Measurements from ENCODE around the gene ARL4C.
A peak's percentile ranks its signal among the peaks of the same experiment; 100 is the strongest.

ARL4C gene

DNA sequence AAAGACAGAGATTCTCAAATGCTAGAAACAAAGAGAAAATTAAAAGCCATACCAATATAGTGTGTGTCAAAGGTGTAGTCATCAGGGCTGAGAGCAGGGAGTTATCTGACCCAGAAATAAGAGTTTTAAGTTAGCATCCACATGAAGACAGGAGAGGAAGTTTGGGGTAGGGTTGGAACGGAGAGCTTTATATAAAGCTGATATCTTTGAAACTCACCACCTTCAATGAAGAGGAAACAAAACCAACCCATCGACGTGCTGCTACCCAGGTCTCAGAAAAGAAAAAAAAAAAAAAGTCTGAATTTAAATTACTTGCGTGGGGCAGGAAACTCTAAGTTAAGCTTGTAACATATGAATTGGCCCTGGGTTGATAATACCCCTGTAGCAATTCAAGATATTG, 42.4 kb downstream of the ARL4C start:
- no peak overlapping the region for H2AFZ ChIP-seq (ENCODE audit: low read depth, low read length)
- H3K9ac ChIP-seq (ENCODE audit: low read length), result no peak overlapping the region
- peak overlapping the region; percentile 37 for H3K4me2 ChIP-seq (ENCODE audit: low read length)
- H3K9me3 ChIP-seq (ENCODE audit: insufficient read depth, low read length), result no peaks in the 10 kb centered on the region
- H3K4me3 ChIP-seq (ENCODE audit: low read length), result no peak overlapping the region
- TF ChIP-seq CTCF (IDR thresholded peaks at IDR 0.05; ENCODE audit: low read depth, low read length) (no peak), EZH2phosphoT487 (IDR thresholded peaks at IDR 0.05; ENCODE audit: low read depth) (no peak)
- H3K27ac ChIP-seq (ENCODE audit: low read length), result no peak overlapping the region
- H3K36me3 ChIP-seq (replicated peaks; ENCODE audit: low read depth, low read length), result no peaks in the 10 kb centered on the region
- H4K20me1 ChIP-seq (ENCODE audit: insufficient read depth, low read length), result no peaks in the 10 kb centered on the region
- no peaks in the 10 kb centered on the region for H3K27me3 ChIP-seq (ENCODE audit: low read depth, low read length)
- H3K79me2 ChIP-seq (ENCODE audit: low read length), result no peaks in the 10 kb centered on the region
- H3K4me1 ChIP-seq (ENCODE audit: low read length), result peaks cover 12% of the 10 kb centered on the region

- Histone ChIP-seq H3K4me1 (ENCODE audit: low read length) (peaks cover 12% of the 10 kb centered on the region), H3K9ac (ENCODE audit: low read length) (no peak overlapping the region), H4K20me1 (ENCODE audit: insufficient read depth, low read length) (no peaks in the 10 kb centered on the region), H3K9me3 (ENCODE audit: insufficient read depth, low read length) (no peaks in the 10 kb centered on the region), H3K27me3 (ENCODE audit: low read depth, low read length) (no peaks in the 10 kb centered on the region), H3K4me3 (ENCODE audit: low read length) (no peak overlapping the region), H2AFZ (ENCODE audit: low read depth, low read length) (no peak overlapping the region), H3K27ac (ENCODE audit: low read length) (no peak overlapping the region), H3K79me2 (ENCODE audit: low read length) (no peaks in the 10 kb centered on the region), H3K36me3 (replicated peaks; ENCODE audit: low read depth, low read length) (no peaks in the 10 kb centered on the region), H3K4me2 (ENCODE audit: low read length) (no peak overlapping the region)
- TF ChIP-seq EZH2phosphoT487 (IDR thresholded peaks at IDR 0.05; ENCODE audit: low read depth), result no peak
Observed at GRCh38 chr2:234453216-234453615, 43.7 kb downstream of the ARL4C start.

DNA sequence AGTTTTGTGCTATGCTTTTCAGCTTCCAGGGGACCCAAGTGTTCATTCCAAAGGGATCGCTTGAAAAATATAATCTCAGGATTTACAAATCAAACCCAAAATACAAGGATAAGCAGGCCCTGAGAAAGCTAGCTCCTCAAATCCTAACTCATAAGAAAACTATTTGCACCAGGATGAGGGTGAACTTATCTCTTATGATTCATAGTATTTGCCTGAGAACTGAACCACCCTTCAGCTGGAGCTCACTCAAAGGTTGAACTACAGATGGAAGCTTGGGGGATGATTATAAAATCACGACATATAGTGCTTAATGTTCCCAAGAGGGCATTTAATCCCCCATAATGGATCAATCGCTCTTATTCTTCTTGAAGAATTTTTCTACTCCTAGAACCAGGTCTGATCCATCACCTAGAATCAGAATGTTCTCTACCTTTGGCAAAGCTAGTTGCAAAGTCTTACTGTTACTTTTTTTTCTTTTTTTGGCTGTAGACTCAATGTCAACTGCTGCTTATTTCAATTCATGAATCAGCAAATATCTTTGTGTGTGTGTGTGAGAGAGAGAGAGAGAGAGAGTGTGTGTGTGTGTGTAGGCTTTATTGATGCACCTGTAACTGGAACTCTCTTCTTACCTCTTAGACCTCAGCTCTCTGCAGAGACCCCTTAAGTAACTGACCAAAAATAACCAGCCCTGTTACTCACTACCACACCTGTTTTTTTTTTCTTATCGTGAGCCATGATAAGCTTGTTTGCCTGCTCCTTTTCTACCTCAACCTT, 44.8 kb downstream of the ARL4C start:
- no peak for TF ChIP-seq CTCF (IDR thresholded peaks at IDR 0.05; ENCODE audit: low read depth, low read length)
- TF ChIP-seq EZH2phosphoT487 (IDR thresholded peaks at IDR 0.05; ENCODE audit: low read depth), result no peak
- H3K27me3 ChIP-seq (ENCODE audit: low read depth, low read length), result no peaks in the 10 kb centered on the region
- no peaks in the 10 kb centered on the region for H4K20me1 ChIP-seq (ENCODE audit: insufficient read depth, low read length)
- peaks cover 12% of the 10 kb centered on the region for H3K4me1 ChIP-seq (ENCODE audit: low read length)
- no peaks in the 10 kb centered on the region for H3K79me2 ChIP-seq (ENCODE audit: low read length)
- no peak overlapping the region for H3K4me3 ChIP-seq (ENCODE audit: low read length)
- H3K27ac ChIP-seq (ENCODE audit: low read length), result no peak overlapping the region
- H3K9ac ChIP-seq (ENCODE audit: low read length), result no peak overlapping the region
- H3K36me3 ChIP-seq (replicated peaks; ENCODE audit: low read depth, low read length), result no peaks in the 10 kb centered on the region
- no peak overlapping the region for H2AFZ ChIP-seq (ENCODE audit: low read depth, low read length)
- no peak overlapping the region for H3K4me2 ChIP-seq (ENCODE audit: low read length)
- H3K9me3 ChIP-seq (ENCODE audit: insufficient read depth, low read length), result no peaks in the 10 kb centered on the region

DNA sequence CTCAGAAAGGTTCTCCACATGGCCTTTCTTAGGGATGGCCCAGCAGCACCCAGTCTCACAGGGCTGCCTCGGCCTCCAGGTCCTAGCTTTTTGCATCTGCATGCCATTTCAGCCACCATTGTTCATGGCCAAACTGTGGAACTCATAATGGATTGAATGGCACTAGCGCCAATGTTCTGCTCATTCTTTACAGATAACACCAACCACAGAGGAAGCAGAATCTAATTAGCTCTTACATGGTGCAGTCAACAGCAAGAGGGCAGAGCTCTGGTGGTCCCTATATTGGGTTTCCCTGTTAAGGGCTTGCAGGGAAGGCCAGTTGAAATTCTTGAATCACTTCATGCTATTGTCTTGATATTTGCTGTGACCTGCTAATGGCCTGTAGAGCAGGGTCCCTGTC, 45.6 kb downstream of the ARL4C start:
- no peaks in the 10 kb centered on the region for H3K79me2 ChIP-seq (ENCODE audit: low read length)
- H3K4me1 ChIP-seq (ENCODE audit: low read length), result peaks cover 17% of the 10 kb centered on the region
- no peaks in the 10 kb centered on the region for H3K27me3 ChIP-seq (ENCODE audit: low read depth, low read length)
- no peaks in the 10 kb centered on the region for H3K9me3 ChIP-seq (ENCODE audit: insufficient read depth, low read length)
- H3K9ac ChIP-seq (ENCODE audit: low read length), result no peak overlapping the region
- H2AFZ ChIP-seq (ENCODE audit: low read depth, low read length), result no peak overlapping the region
- no peak for TF ChIP-seq CTCF (IDR thresholded peaks at IDR 0.05; ENCODE audit: low read depth, low read length)
- no peak for TF ChIP-seq EZH2phosphoT487 (IDR thresholded peaks at IDR 0.05; ENCODE audit: low read depth)
- H4K20me1 ChIP-seq (ENCODE audit: insufficient read depth, low read length), result no peaks in the 10 kb centered on the region
- no peaks in the 10 kb centered on the region for H3K36me3 ChIP-seq (replicated peaks; ENCODE audit: low read depth, low read length)
- no peak overlapping the region for H3K4me2 ChIP-seq (ENCODE audit: low read length)
- H3K4me3 ChIP-seq (ENCODE audit: low read length), result no peak overlapping the region
- H3K27ac ChIP-seq (ENCODE audit: low read length), result no peak overlapping the region
